ENCODE results near the gene UBE3D.
"Not testable (repeated sequence)": the region's sequence is repeated elsewhere in the genome, so short reads cannot be mapped to it uniquely, and the experiment has no call there.

DNA sequence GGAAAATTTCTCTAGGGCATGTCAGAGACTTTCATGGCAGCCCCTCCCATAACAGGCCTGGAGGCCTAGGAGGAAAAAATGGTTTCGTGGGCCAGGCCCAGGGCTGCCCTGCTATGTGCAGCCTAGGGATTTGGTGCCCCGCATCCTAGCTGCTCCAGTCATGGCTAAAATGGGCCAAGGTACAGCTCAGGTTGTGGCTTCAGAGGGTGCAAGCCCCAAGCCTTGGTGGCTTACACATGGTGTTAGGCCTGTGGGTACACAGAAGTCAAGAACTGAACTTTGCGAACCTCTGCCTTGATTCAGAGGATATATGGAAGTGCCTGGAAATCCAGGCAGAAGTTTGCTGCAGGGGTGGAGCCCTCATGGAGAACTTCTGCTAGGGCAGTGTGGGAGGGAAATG, 134.7 kb downstream of the UBE3D start:
- not testable (repeated sequence) for TF ChIP-seq POLR2AphosphoS5 (IDR thresholded peaks at IDR 0.05; ENCODE audit: low read depth); REST (IDR thresholded peaks at IDR 0.05; ENCODE audit: insufficient replicate concordance, low read depth); CTCF (IDR thresholded peaks at IDR 0.05; ENCODE audit: insufficient read depth, low read length)
